Activated naive CD8-positive, alpha-beta T cell treated with anti-CD3 and anti-CD28 coated beads, Interleukin-2, amount 50 U/mL, for 16 hours (primary cell): Measurements from ENCODE around the gene STX10.

Experiments
- DNase-seq: peaks from one replicate; pipeline ENCODE4 v3.0.0-alpha.2; 2020; ENCODE audit warnings: low read depth, low spot score

The STX10 gene

DNA sequence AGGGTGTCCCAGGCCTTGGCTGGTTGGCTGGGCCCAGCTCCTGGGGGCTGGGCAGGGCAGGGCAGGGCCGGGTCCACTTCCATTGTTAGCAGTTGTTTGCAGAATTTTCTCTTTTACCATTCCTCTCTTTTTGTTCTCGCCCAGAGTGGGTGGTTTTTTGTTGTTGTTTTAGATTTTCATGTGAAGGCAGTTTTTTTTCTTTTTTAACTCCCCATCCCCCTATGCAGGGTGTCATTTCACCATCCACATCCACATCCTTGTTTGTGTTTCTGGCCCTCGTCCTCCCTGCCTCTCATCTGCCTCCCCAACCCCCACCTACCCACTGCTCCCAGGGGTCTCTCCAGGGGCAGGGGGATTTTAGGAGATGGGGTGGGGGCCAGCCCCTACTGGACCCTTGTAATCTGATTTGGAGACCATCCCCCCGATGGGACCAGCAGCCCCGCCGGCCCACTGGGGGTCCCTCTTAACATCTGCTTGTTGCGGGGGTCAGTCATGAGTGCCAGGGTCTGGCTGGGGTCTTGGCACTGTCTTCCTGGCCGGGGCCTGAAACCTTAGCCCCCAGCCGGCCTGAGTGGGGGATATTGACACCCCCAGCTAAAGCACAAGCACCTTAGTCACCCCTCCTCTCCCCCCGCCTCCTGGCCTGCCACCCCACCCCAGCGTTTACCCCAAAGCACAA lies 10.4 kb downstream of the STX10 start:
- DNase-seq = no peak

DNA sequence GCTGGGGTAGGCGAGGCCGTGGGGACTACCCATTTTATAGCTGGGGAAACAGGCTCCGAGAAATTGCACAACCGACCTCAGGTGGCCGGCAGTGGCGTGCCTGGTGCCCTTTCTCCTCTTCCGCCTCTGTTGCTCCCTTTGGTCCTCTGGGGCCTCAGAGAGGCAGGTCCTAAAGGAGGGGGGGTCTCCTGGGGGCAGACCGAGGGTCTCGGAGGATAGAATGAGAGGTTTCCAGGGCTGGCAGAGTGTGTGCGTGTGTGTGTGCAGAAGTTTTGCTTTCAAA lies 11.3 kb downstream of the STX10 start:
- no peak for DNase-seq

DNA sequence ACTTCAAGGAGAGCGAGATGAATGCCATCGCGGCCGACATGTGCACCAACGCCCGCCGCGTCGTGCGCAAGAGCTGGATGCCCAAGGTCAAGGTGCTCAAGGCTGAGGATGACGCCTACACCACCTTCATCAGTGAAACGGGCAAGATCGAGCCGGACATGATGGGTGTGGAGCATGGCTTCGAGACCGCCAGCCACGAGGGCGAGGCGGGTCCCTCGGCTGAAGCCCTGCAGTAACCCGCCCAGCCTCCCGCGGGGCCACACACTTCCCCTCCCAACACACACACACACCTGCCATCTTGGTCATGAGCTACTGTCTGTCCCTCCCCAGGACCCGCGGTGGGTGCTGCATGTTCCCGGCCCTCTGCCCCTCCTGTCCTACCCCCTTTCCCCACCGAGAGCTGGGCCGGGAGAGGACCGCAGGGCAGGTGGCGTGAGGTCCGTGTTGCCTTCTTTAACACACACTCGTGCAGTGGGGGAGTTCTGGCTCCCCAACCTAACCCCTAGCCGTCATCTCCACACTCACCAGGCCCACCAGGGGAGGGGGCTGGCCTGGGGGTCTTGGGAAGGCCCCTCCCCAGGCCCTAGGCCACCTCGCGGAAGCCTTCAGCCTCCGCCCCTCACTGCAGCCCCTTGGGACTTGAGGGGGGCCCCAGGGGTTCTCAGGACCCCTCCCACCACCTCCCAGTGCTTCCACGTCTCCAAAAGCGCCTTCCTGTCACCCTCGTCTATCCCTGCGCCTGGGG lies 11.8 kb downstream of the STX10 start:
- no peak for DNase-seq

DNA sequence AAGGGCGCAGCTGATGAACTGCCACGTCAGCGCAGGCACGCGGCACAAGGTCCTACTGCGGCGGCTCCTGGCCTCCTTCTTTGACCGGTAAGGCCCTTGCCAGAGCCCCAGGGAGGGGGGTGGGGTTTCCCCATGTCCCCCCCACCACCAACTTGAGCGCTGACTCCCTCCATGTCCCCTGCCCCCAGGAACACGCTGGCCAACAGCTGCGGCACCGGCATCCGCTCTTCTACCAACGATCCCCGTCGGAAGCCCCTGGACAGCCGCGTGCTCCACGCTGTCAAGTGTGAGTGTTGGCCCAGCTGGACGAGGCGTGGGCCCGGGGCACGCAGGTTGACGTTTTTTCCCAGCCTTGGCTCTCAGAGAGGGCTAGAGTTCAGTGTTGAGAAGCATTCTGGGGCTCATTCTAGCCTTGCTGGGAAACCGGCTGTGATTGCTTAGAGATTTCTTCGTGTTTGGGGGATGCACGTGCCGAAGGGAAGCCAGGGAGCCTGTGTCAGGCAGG lies 12.8 kb downstream of the STX10 start:
- DNase-seq = no peak

DNA sequence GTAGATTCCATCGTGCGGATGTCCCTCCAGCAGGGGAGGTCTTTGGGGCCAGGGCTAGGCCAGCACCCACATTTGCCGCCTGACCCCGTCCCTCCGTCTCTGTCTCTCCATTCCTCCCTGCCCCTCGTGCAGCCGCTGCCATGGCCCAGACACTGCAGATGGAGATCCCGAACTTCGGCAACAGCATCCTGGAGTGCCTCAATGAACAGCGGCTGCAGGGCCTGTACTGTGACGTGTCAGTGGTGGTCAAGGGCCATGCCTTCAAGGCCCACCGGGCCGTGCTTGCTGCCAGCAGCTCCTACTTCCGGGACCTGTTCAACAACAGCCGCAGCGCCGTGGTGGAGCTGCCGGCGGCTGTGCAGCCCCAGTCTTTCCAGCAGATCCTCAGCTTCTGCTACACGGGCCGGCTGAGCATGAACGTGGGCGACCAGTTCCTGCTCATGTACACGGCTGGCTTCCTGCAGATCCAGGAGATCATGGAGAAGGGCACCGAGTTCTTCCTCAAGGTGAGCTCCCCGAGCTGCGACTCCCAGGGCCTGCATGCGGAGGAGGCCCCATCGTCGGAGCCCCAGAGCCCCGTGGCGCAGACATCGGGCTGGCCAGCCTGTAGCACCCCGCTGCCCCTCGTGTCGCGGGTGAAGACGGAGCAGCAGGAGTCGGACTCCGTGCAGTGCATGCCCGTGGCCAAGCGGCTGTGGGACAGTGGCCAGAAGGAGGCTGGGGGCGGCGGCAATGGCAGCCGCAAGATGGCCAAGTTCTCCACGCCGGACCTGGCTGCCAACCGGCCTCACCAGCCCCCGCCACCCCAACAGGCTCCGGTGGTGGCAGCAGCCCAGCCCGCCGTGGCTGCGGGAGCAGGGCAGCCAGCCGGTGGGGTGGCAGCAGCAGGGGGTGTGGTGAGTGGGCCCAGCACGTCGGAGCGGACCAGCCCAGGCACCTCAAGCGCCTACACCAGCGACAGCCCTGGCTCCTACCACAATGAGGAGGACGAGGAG lies 14.8 kb downstream of the STX10 start:
- DNase-seq = no peak

DNA sequence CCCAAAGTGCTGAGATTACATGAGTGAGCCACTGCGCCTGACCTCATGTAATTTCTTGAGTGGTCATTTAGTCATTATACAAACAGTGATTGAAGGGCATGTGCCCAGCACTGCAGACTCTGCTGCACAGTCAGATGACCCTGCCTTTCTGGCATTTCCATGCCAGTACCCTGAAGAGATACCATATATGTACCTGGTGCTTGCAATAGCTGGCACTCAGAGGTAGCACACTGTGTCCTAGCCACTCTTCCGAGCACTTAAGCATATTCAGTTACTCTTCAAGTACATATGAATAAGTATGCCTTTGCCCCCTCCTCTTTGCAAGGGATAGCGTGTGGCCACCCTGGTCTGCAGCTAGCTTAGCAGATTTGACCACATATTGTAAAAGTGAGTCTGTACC lies 15.5 kb downstream of the STX10 start:
- DNase-seq = no peak

DNA sequence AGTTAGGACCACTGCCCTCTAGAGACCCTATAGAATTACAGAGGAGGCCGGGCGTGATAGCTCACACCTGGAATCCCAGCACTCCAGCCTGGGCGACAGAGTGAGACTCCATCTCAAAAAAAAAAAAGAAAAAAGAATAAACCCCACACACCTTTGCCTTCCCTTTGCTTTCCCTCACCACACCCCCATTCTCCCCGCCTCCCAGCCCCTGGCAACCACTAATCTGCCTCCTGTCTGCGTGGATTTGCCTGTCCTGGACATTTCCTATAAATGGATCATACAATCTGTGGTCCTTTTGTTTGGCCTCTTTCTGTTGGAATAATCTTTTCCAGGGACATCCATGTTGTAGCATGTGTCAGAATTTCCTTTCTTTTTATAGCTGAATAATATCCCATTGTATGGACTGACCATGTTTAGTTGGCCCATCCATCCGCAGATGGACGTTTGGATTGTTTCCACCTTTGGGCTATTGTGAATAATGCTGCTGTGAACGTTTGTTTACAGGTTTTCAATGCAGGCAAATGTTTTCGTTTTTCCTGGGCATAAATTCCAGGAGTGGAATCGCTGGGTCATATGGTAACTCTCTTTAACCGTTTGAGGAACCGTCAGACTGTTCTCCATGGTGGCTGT lies 16.8 kb downstream of the STX10 start:
- no peak for DNase-seq

DNA sequence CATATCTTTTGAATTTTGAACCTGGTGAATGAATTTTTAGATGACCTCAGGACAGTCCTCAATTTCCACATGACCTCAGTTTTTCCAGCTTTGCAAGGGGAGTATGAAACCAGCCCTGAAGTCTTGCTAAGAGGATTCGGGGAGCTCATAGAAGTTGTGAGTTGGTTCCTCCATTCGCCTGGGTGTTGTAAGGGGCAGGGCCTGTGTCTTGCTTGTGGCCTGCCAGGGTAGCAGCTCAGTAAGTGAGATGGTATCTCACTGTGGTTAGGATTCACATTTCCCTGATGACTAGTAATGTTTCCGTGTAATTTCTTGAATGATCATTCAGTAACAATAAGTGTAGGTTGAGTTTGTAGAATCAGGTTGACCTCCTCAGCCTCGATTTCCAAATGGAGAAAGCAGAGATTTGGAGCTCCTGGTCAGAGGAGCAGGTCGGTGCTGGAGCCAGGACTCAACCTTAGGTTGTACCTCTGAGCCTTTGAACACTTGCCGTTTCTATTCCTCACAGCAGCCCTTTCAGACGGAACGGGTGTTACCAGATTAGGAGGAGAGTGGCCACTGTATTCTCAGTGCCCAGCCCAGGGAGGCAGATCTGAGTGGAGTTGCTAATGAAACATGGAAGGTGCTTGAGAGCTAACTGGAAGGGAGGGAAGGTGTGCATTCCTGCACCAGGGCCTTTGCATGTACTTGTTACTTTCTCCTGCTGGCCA lies 17.5 kb downstream of the STX10 start:
- DNase-seq = no peak

DNA sequence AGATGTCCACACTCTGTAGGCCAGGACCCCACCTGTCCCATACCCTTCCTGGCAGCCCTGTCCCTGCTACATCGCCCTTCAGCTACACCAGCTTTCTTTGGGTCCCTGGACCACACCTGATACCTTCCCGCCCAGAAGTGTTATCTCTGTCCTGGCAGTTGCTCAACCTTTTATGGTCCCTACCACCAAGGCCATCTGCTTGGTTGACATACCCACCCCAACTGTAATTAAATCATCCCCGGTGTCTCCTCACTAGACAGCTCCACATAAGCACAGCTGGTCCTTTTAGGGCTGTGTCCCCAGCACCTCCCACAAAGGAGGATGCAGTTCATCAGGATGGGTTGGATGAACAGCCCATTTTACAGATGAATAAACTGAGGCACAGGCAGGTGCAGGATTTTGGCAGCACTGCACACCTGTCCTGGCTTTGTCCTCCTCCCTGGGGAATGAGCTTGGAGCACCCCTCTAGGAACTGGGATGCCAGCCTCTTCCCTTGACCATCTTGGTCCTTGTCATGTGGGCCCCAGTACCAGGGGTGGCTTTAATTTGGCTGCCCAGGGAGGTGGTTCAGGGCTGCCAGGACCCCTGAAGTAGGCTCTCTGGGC lies 19.2 kb downstream of the STX10 start:
- DNase-seq = no peak

DNA sequence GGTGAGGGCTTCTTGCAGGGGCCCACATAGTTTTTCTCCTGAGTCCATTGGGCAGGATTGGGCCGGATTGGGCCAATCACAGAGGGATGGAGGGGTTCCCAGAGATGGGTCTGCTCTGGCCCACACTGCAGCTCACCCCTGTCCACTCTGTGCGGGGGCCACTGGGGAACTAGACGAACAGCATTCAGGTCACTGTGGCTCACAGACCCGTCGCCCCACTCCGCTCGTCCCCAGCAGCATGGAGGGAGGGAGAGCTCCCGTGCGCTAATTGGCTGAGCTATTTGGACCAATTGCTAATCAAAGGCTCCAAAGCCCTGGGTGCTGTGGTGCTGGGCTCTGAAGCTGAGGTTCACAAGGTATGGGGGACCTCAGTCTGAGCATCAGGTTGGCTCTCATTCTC lies 20.8 kb downstream of the STX10 start:
- DNase-seq = no peak

DNA sequence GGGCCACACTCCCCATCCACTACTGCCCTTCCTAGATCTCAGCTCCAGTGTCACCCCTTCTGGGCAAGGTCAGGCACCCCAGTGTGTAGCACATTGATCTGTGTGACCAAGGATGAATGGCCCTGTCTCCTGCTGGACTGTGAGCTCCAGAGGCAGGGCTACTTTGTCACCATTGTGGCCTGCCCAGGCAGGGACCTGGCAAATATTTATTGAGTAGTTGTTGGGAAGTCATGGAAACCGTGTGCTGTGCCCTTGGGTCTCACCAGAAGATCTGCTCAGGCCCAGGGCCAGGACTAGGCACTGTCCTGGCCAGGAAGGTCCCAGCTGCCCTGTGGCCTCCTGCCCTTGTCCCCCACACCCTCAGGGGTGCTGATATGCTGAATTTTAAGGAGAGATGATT lies 21.6 kb downstream of the STX10 start:
- no peak for DNase-seq

DNA sequence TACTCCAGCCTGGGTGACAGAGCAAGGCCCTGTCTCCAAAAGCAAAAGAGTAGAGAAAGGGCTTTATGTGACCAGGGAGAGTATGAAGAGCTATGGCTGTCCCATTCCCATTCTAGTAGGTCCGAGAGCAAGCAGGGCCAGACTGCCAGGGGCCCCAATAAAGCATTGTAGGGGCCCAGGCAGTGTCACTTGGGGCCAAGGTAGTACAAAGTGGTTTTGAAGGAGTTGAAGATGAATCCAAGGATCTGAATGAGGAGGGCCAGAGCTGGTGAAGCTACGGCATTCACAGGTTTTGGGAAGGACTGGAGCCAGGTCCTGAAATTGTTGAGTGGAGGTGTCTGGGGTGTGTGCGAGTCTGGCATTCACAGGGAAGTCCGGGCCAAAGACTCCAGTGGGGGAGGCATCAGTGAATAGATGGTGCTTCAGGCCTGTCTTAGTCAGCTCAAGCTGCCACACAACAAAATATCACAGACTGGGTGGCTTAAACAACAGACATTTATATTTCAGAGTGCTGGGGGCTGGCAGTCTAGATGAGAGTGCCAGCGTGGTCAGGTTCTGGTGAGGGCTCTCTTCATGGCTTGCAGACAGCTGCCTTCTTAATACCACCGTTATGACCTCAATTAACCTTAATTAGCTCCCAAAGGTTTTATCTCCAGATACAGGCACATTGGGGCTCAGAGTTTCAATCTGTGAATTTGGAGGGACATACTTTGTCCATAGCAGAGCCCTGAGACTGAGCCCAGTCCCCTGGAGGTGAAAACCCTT lies 22.2 kb downstream of the STX10 start:
- DNase-seq = no peak

DNA sequence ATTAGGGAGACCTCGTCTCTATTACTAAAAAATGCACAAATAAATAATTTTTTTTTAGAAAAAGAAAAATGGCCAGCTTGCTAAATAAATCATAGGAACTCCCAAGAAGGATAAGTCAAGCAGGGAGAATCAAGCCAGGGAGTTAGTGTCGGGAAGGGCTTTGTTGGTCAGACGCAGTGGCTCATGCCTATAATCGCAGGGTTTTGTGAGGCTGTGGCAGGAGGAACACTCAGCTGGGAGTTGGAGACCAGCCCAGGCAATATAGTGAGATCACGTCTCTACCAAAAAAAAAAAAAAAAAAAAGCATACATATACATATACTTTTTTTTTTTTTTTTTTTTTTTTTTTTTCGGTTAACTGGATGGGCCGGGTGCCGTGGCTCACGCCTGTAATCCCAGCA lies 23.1 kb downstream of the STX10 start:
- DNase-seq = no peak

DNA sequence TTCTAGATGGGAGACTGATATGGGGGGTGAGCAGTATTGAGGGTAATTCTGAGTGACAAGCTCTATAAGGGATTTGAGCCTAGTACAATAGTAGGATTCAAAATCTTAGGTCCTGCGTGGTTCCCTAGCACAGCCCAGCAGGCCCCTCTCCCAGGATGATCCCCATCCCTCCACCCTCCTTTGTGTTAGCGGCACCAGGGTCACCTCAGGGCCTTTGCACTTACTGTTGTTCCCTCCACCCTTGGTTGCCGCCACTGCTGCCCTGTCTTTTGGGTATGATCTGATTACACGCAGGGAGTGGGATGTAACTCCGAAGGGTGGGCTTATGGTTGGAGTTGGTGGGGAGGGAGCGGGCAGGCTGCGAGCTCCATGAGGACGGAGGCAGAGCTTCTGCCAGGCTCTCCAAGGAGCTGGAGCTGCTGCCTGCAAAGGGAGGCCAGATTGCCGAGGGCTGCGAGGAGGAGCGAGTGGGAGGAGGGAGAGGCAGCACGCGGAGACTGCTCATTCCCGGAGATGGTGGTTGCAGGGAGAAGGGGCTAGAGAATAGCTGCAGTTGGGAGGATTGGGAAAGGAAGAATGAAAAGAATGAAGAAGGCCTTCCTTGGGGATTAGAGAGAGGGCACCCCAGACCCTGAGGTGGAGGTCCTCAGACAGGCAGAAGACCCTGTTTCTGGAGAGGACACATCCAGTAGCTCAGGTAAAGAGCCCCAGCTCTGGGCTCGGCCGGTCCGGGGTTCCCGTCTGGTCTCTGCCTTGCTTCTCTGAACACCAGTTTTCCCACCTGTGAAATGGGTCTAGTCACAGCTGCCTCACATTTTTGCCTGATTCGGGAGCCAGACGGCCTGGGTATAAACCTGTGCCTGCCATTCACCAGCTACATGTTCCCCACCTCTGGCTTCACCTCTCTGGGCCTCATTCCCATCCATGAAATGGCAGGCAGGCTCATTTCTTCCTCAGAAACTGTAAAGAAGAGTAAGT lies 26.9 kb downstream of the STX10 start:
- DNase-seq = no peak

DNA sequence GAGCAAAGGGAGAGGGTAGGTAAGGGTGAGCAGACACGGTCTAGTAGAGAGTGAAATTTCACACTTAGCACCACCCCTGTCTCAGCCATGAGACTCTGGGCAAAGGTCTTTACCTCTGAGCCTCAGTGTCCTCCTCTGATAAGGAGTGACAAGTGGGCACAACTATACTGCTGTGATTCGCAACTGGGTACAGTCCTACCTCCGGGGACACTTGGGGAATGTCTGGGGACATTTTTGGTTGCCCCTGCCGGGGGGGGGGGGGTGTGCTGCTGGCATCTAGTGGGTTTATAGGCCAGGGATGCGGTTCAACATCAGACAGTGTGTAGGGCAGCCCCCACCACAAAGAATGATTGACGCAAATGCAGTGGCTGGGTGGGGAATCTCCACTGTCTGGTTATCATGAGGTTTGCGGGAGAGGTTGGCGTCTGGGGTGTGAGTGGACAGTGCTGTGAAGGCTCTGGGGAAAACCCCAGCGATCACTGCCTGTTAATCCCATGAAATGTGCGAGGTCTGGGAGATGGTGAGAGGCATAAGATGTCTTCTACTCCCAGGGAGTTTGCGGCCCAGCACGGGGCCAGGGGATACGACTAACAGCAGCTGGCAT lies 27.8 kb downstream of the STX10 start:
- DNase-seq = no peak

DNA sequence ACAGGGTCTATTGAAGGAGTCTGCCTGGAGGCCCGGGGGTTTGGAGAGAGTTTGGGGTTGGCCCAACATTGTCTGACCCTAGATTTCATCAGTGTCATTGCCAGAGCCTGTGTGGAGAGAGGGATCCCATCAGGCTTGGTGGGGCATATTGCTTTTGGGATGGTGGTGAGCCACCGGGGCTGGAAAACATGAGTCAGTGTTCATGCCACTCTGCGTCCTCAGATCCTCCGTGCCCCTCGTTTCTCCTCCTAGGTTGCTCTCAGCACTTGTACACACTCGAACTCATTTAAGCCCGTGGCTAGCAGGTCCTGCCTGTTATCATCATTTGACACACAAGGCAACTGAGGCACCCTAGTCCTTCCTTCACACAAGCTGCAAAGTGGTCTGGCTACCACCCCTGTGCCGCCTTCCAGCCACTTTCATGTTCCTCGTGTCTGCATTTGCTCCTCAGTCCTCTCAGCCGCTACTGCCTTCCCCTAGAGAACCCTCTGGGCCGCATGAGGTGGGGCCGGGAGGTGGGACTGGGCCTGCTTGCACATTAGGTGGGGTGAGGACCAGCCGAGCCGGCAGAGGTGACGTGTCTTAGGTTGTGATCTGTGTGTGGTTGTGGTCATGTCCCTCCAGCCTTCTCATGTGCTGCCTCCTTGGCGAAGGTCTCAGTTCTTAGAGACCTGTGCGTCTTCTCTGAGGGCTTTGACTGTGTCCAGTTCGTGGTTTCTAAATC lies 28.5 kb downstream of the STX10 start:
- DNase-seq = no peak

DNA sequence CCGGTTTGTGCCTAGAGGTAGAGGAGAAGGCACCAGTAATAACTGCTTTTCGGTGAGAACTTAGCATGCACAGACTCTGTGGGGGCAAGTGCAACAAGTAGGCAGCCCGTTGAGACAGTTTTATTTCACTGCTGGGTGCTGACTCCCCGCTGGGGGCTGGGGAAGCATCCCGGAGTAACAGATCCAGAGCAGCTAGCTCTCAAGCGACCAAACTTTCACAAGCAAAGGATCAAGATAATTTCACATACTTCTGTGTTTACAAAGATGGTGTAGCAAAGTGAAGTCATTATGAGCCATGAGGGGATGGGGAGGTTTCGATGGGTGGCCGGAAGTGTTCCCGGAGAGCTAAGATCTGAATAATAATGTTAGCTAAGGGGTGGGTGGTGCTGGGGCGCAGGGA lies 29.4 kb downstream of the STX10 start:
- DNase-seq = no peak

DNA sequence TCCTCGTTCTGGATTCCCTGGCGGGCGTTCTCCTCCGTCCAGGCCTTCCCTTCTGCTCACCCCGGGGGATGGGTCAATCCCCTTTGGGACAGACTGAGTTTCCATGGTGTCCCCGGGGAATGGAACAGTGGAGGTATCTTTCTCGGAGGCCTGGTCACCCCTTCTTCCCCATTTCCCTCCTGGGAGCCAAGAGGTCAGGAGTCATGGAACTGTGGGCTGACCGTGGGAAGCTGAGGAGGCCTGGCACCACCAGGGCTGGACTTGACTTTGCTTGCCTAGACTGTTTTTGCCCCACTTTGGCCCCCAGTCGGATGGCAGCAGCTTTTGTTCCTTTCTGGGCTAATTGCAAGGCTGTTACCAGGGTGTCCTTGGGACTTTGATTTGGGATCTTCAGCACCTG lies 30.1 kb downstream of the STX10 start:
- DNase-seq = no peak
